HCT116 (cell line): ENCODE results near the gene ZNFX1. TPM values are rescaled to one million over a fixed set of nuclear protein-coding genes. Genes with fewer than 3 reads are reported as not detected.
A peak's percentile ranks its signal among the peaks of the same experiment; 100 is the strongest.

ENCODE experiments used
- ATAC-seq: fragments of 200-7000 bp; cut with Tn5 transposase; 2 replicates; pipeline ENCODE4 v1.9.1; 2020; ENCODE audit warnings: mild to moderate bottlenecking, moderate library complexity
- BruUV-seq: library from RNA; stranded (reverse); fragments of 400-500 nt; replicated peaks from 2 replicates; lab custom pipeline; 2021; lab: Mats Ljungman, UMichigan
- CTCF ChIA-PET: fragments of 300-600 bp; sonication (Branson Sonifier 250); formaldehyde crosslinking; loops from one replicate; lab custom pipeline; 2021; ENCODE audit warnings: antibody characterized with exemption; lab: Charles Lee
- POLR2A ChIA-PET: fragments of 300-600, 350-600 bp; sonication (Branson Sonifier 250); formaldehyde crosslinking; loops from one replicate; lab custom pipeline; 2021; ENCODE audit warnings: antibody characterized with exemption; lab: Charles Lee
- RAD21 ChIA-PET, 2 experiments: fragments of 300-600 bp; sonication (Branson Sonifier 250); formaldehyde crosslinking; loops; one replicate each; lab custom pipeline; 2023; ENCODE audit warnings: low total read pairs in 2 of 2; ENCODE audit not compliant: uncharacterized antibody in 2 of 2, unreplicated experiment in 2 of 2, low non-redundant PET in 1 of 2; lab: Charles Lee
- DNase-seq: peaks from one replicate; pipeline ENCODE4 v3.0.0-alpha.2; 2010; ENCODE audit warnings: low read depth, low spot score
- H2AFZ ChIP-seq: fragments of 200-600 bp; shearing (Covaris generic), sonication (generic); 2 replicates; pipeline ENCODE4 v1.6.1; 2017; ENCODE audit warnings: low read depth, mixed run types, mixed read lengths, antibody characterized with exemption, low read length; ENCODE audit not compliant: poor library complexity, severe bottlenecking
- H3K27ac ChIP-seq: 2 replicates; pipeline ENCODE4 v1.5.1; 2012; ENCODE audit warnings: low read depth, low read length
- H3K27me3 ChIP-seq: fragments of 200-600 bp; sonication (generic); 2 replicates; pipeline ENCODE4 v1.6.1; 2016; ENCODE audit warnings: mixed run types, low read length, mixed read lengths; ENCODE audit not compliant: insufficient read depth
- H3K36me3 ChIP-seq, 2 experiments: fragments of 200-500 bp in 1 of 2; fragments of 200-600 bp in 1 of 2; sonication (Bioruptor generic) in 1 of 2; sonication (generic) in 1 of 2; 2 replicates each; pipeline versions ENCODE4 v1.5.1 to v1.6.1; 2014 to 2016; ENCODE audit warnings: low read length in 2 of 2, inconsistent platforms in 1 of 2, mixed read lengths in 1 of 2, mixed run types in 1 of 2; ENCODE audit not compliant: insufficient read depth in 2 of 2, control insufficient read depth in 1 of 2
- H3K4me1 ChIP-seq, 2 experiments: fragments of 200-600 bp in 1 of 2; sonication (generic) in 1 of 2; 2 replicates each; pipeline versions ENCODE4 v1.5.1 to v1.6.1; 2012 to 2017; ENCODE audit warnings: low read length in 2 of 2, inconsistent platforms in 1 of 2, mild to moderate bottlenecking in 1 of 2, mixed read lengths in 1 of 2, mixed run types in 1 of 2, moderate library complexity in 1 of 2; ENCODE audit not compliant: insufficient read depth in 2 of 2, control insufficient read depth in 1 of 2
- H3K4me2 ChIP-seq: fragments of 200-600 bp; sonication (generic); 2 replicates; pipeline ENCODE4 v1.6.1; 2017; ENCODE audit warnings: mixed run types, low read length, mixed read lengths
- H3K4me3 ChIP-seq, 2 experiments: fragments of 200-600 bp in 1 of 2; sonication (generic) in 1 of 2; replicated peaks in 1 of 2; 2 replicates each; pipeline ENCODE4 v1.5.1; 2011 to 2016; ENCODE audit warnings: low read length in 2 of 2, control low read depth in 1 of 2, low read depth in 1 of 2, mild to moderate bottlenecking in 1 of 2, mixed read lengths in 1 of 2, mixed run types in 1 of 2
- H3K79me2 ChIP-seq: fragments of 200-600 bp; sonication (generic); 2 replicates; pipeline ENCODE4 v1.6.1; 2017; ENCODE audit warnings: mild to moderate bottlenecking, mixed run types, low read length, moderate library complexity, mixed read lengths; ENCODE audit not compliant: insufficient read depth
- H3K9ac ChIP-seq: fragments of 200-600 bp; sonication (generic); 2 replicates; pipeline ENCODE4 v1.6.1; 2016; ENCODE audit warnings: low read length, mixed read lengths
- H3K9me2 ChIP-seq: fragments of 200-600 bp; sonication (generic), shearing (Covaris generic); 2 replicates; pipeline ENCODE4 v1.6.1; 2017; ENCODE audit warnings: mixed run types, mild to moderate bottlenecking, moderate library complexity; ENCODE audit not compliant: insufficient read depth
- H3K9me3 ChIP-seq, 2 experiments: fragments of 200-500 bp in 1 of 2; fragments of 200-600 bp in 1 of 2; sonication (Bioruptor generic) in 1 of 2; sonication (generic) in 1 of 2; 2 replicates each; pipeline ENCODE4 v1.6.1; 2014 to 2017; ENCODE audit warnings: low read length in 2 of 2, mixed read lengths in 2 of 2, inconsistent platforms in 1 of 2, low read depth in 1 of 2, mild to moderate bottlenecking in 1 of 2, mixed run types in 1 of 2, moderate library complexity in 1 of 2; ENCODE audit not compliant: control insufficient read depth in 1 of 2, insufficient read depth in 1 of 2
- H4K20me1 ChIP-seq: fragments of 200-600 bp; sonication (generic), shearing (Covaris generic); 2 replicates; pipeline ENCODE4 v1.6.1; 2017; ENCODE audit warnings: mixed run types, mild to moderate bottlenecking, moderate library complexity; ENCODE audit not compliant: insufficient read depth
- ATF3 ChIP-seq: IDR thresholded peaks from 2 replicates; pipeline ENCODE4 v1.6.1; 2012
- CBX3 ChIP-seq: IDR thresholded peaks from 2 replicates; pipeline ENCODE4 v1.6.1; 2012; ENCODE audit warnings: low read depth
- CEBPB ChIP-seq: IDR thresholded peaks from 2 replicates; pipeline ENCODE4 v1.6.1; 2012; ENCODE audit warnings: low read depth
- CTCF ChIP-seq, 3 experiments: fragments of 200-600 bp in 1 of 3; sonication (generic) in 1 of 3; IDR thresholded peaks in 2 of 3; conservative IDR thresholded peaks in 1 of 3; 2 replicates each; pipeline ENCODE4 v1.5.1; 2012 to 2017; ENCODE audit warnings: low read depth in 2 of 3, low read length in 2 of 3, antibody characterized with exemption in 1 of 3, borderline replicate concordance in 1 of 3, control low read depth in 1 of 3, mild to moderate bottlenecking in 1 of 3, mixed read lengths in 1 of 3, mixed run types in 1 of 3, moderate library complexity in 1 of 3; ENCODE audit not compliant: insufficient read depth in 1 of 3
- EGR1 ChIP-seq: IDR thresholded peaks from 2 replicates; pipeline ENCODE4 v1.6.1; 2012; ENCODE audit warnings: low read depth
- ELF1 ChIP-seq: IDR thresholded peaks from 2 replicates; pipeline ENCODE4 v1.6.1; 2012; ENCODE audit warnings: low read depth, borderline replicate concordance
- EZH2 ChIP-seq: fragments of 200-600 bp; sonication (generic); IDR thresholded peaks from 2 replicates; pipeline ENCODE4 v1.6.1; 2017; ENCODE audit warnings: antibody characterized with exemption, mixed run types
- FOSL1 ChIP-seq: IDR thresholded peaks from 2 replicates; pipeline ENCODE4 v1.6.1; 2012; ENCODE audit warnings: low read depth
- JUND ChIP-seq: IDR thresholded peaks from 2 replicates; pipeline ENCODE4 v1.6.1; 2012
- POLR2A ChIP-seq: IDR thresholded peaks from 2 replicates; pipeline ENCODE4 v1.7.0; 2011; ENCODE audit warnings: borderline replicate concordance; ENCODE audit not compliant: insufficient read depth, insufficient read length; ENCODE audit errors: extremely low read depth
- RAD21 ChIP-seq: IDR thresholded peaks from 2 replicates; pipeline ENCODE4 v1.6.1; 2012; ENCODE audit warnings: low read depth, mild to moderate bottlenecking
- SIN3A ChIP-seq: IDR thresholded peaks from 2 replicates; pipeline ENCODE4 v1.6.1; 2012; ENCODE audit warnings: low read depth
- SP1 ChIP-seq: IDR thresholded peaks from 2 replicates; pipeline ENCODE4 v1.6.1; 2012; ENCODE audit warnings: low read depth
- SRF ChIP-seq: IDR thresholded peaks from 2 replicates; pipeline ENCODE4 v1.6.1; 2012; ENCODE audit warnings: low read depth
- TCF7L2 ChIP-seq: IDR thresholded peaks from 2 replicates; pipeline ENCODE4 v1.7.0; 2011; ENCODE audit warnings: borderline replicate concordance, inconsistent platforms; ENCODE audit not compliant: insufficient read depth, insufficient read length; ENCODE audit errors: extremely low read depth
- YY1 ChIP-seq: IDR thresholded peaks from 2 replicates; pipeline ENCODE4 v1.6.1; 2011; ENCODE audit warnings: low read length, low read depth, moderate library complexity, mild to moderate bottlenecking; ENCODE audit not compliant: insufficient replicate concordance; ENCODE audit errors: extremely low read depth
- ZNF274 ChIP-seq: fragments of 200-500 bp; sonication (Bioruptor generic); IDR thresholded peaks from 2 replicates; pipeline ENCODE4 v1.6.1; 2014; ENCODE audit warnings: mild to moderate bottlenecking, low read depth, low read length, inconsistent platforms
- intact Hi-C: fragments of 100-400 bp; cut with micrococcal nuclease; formaldehyde crosslinking; loops from 2 replicates; pipeline ENCODE4 v1.10.0; 2022
- total RNA-seq: library from RNA; stranded (reverse); gene quantifications from one replicate; pipeline ENCODE4 v1.2.1, GENCODE V29; 2021; ENCODE audit not compliant: unreplicated experiment

Gene ZNFX1
- total RNA-seq, 1 experiment from 2014 or later: 24.1 TPM

GRCh38 chr20:49252556-49253350 is 25.1 kb downstream of the ZNFX1 start:
- H3K9ac ChIP-seq: no peak overlapping the region
- RAD21 ChIA-PET: interaction anchor here in 1 of 2 experiments (0.6 kb wide), 1 partner anchor 142 kb away, joined by 3 read pairs; no protein-coding TSS in a partner anchor
- CTCF ChIA-PET: no interaction called here
- no peak overlapping the region for H3K27ac ChIP-seq
- POLR2A ChIA-PET: interaction anchor here (1.6 kb wide), 1 partner anchor 9 kb away, joined by 4 read pairs; no protein-coding TSS in a partner anchor
- no peak overlapping the region for H2AFZ ChIP-seq
- ATAC-seq: no peak
- H3K4me1 ChIP-seq: no peaks in the 10 kb centered on the region
- DNase-seq: no peak
- TF ChIP-seq CEBPB: no peak
- no peak for TF ChIP-seq ZNF274
- no peak for TF ChIP-seq EZH2
- TF ChIP-seq ELF1: no peak
- TF ChIP-seq POLR2A: no peak
- no peak for TF ChIP-seq SRF
- peaks cover 64 to 68% of the 10 kb centered on the region in 2 experiments; a peak in 3 of 4 replicates for H3K36me3 ChIP-seq
- no TSS peak for BruUV-seq
- intact Hi-C loops: no loop called here
- H3K27me3 ChIP-seq: no peaks in the 10 kb centered on the region
- H3K79me2 ChIP-seq: no peaks in the 10 kb centered on the region
- H4K20me1 ChIP-seq: no peaks in the 10 kb centered on the region
- no peak overlapping the region for H3K4me3 ChIP-seq
- H3K9me3 ChIP-seq: no peaks in the 10 kb centered on the region
- H3K9me2 ChIP-seq: no peaks in the 10 kb centered on the region
- no peak overlapping the region for H3K4me2 ChIP-seq

GRCh38 chr20:49248879-49249665 is 28.8 kb downstream of the ZNFX1 start:
- Histone ChIP-seq H3K4me1 (no peaks in the 10 kb centered on the region), H3K9me2 (no peaks in the 10 kb centered on the region), H3K9me3 (no peaks in the 10 kb centered on the region), H3K36me3 (peaks cover 49 to 64% of the 10 kb centered on the region in 2 experiments; a peak in 3 of 4 replicates), H4K20me1 (no peaks in the 10 kb centered on the region), H3K4me2 (no peak overlapping the region), H3K27ac (no peak overlapping the region), H3K4me3 (no peak overlapping the region), H3K79me2 (no peaks in the 10 kb centered on the region), H3K9ac (no peak overlapping the region), H3K27me3 (no peaks in the 10 kb centered on the region), H2AFZ (no peak overlapping the region)
- ChIA-PET CTCF (interaction anchor here (0.5 kb wide), 1 partner anchor 248 kb away, joined by 3 read pairs; no protein-coding TSS in a partner anchor), POLR2A (no interaction called here), RAD21 (no interaction called here)
- DNase-seq (no peak), ATAC-seq (no peak)
- BruUV-seq: TSS peak; percentile 23
- intact Hi-C loops: loop anchor here (5.0 kb wide), 1 partner anchor 283 kb away; no protein-coding TSS in a partner anchor
- TF ChIP-seq CBX3 (no peak), EGR1 (no peak), YY1 (no peak), FOSL1 (no peak), SP1 (no peak), ELF1 (no peak), RAD21 (no peak), POLR2A (no peak), CTCF (IDR thresholded peaks at IDR 0.05 in 2 of 3, conservative IDR thresholded peaks at IDR 0.05 in 1 of 3; ENCODE audit: borderline replicate concordance in 1 of 3, insufficient read depth in 1 of 3, low read depth in 2 of 3, low read length in 2 of 3) (no peak), EZH2 (no peak), ZNF274 (no peak), SIN3A (no peak), SRF (no peak), JUND (no peak), ATF3 (no peak), TCF7L2 (no peak)
